Keratinocyte (primary cell): Measurements from ENCODE around the gene HBD. TPM values are rescaled to one million over a fixed set of nuclear protein-coding genes. Genes with fewer than 3 reads are reported as not detected.

Source experiments
- DNase-seq: peaks from one replicate; pipeline ENCODE4 v3.0.0-alpha.2; 2011; ENCODE audit warnings: low read depth, missing footprints, low spot score
- FAIRE-seq: peaks from 2 replicates; lab custom pipeline; 2011; peaks lifted over from hg19 to GRCh38; lab: Jason Lieb, UNC
- H2AFZ ChIP-seq: 2 replicates; pipeline ENCODE4 v1.6.0; 2012; ENCODE audit warnings: low read length, control low read depth, inconsistent platforms; ENCODE audit not compliant: control insufficient read depth
- H3K27ac ChIP-seq: 2 replicates; pipeline ENCODE4 v1.5.1; 2011; ENCODE audit warnings: low read length; ENCODE audit not compliant: control insufficient read depth, insufficient read depth
- H3K27me3 ChIP-seq: 3 replicates; pipeline ENCODE4 v1.6.0; 2011; ENCODE audit warnings: low read length; ENCODE audit not compliant: control insufficient read depth, insufficient read depth; ENCODE audit errors: extremely low read depth
- H3K36me3 ChIP-seq, 2 experiments: 2 replicates in 1 of 2; 3 replicates in 1 of 2; pipeline ENCODE4 v1.5.1; 2011; ENCODE audit warnings: low read length in 2 of 2, mild to moderate bottlenecking in 1 of 2; ENCODE audit not compliant: control insufficient read depth in 2 of 2, insufficient read depth in 2 of 2; ENCODE audit errors: extremely low read depth in 1 of 2
- H3K4me1 ChIP-seq: 3 replicates; pipeline ENCODE4 v1.5.1; 2011; ENCODE audit warnings: low read length; ENCODE audit not compliant: control insufficient read depth, insufficient read depth; ENCODE audit errors: extremely low read depth
- H3K4me2 ChIP-seq: 3 replicates; pipeline ENCODE4 v1.6.0; 2011; ENCODE audit warnings: low read depth, low read length; ENCODE audit not compliant: control insufficient read depth, insufficient read depth; ENCODE audit errors: extremely low read depth
- H3K4me3 ChIP-seq, 3 experiments: fragments of 200-600 bp in 1 of 3; sonication (generic) in 1 of 3; 2 replicates in 2 of 3; 3 replicates in 1 of 3; pipeline ENCODE4 v1.5.1; 2011 to 2016; ENCODE audit warnings: low read length in 3 of 3, mild to moderate bottlenecking in 3 of 3, control low read depth in 2 of 3, inconsistent platforms in 1 of 3, low read depth in 1 of 3, mixed read lengths in 1 of 3, mixed run types in 1 of 3, moderate library complexity in 1 of 3; ENCODE audit not compliant: control insufficient read depth in 2 of 3, insufficient read depth in 2 of 3; ENCODE audit errors: extremely low read depth in 1 of 3
- H3K79me2 ChIP-seq: 2 replicates; pipeline ENCODE4 v1.6.0; 2012; ENCODE audit warnings: low read length; ENCODE audit not compliant: control insufficient read depth, insufficient read depth
- H3K9ac ChIP-seq: 3 replicates; pipeline ENCODE4 v1.6.0; 2011; ENCODE audit warnings: low read length; ENCODE audit not compliant: control insufficient read depth, insufficient read depth; ENCODE audit errors: extremely low read depth
- H3K9me1 ChIP-seq: 3 replicates; pipeline ENCODE4 v1.6.0; 2011; ENCODE audit warnings: low read length; ENCODE audit not compliant: control insufficient read depth, insufficient read depth; ENCODE audit errors: extremely low read depth
- H3K9me3 ChIP-seq: 2 replicates; pipeline ENCODE4 v1.5.1; 2012; ENCODE audit warnings: low read depth, low read length; ENCODE audit not compliant: control insufficient read depth
- H4K20me1 ChIP-seq: 3 replicates; pipeline ENCODE4 v1.6.0; 2011; ENCODE audit warnings: low read length; ENCODE audit not compliant: control insufficient read depth, insufficient read depth; ENCODE audit errors: extremely low read depth
- EZH2 ChIP-seq: IDR thresholded peaks from one replicate; pipeline ENCODE4 v1.6.1; 2012; ENCODE audit warnings: inconsistent platforms, mild to moderate bottlenecking, low read length, moderate library complexity
- dilution Hi-C: fragments of 300-500 bp; cut with MboI; formaldehyde crosslinking; loops from one replicate; pipeline ENCODE4 v1.7.0; 2020; ENCODE audit warnings: low sequenced_read_pairs; ENCODE audit not compliant: extremely low pct_ligation_motif_present
- polyA plus RNA-seq, 5 experiments: library from polyadenylated mRNA; depleted of rRNA in 3 of 5; stranded (reverse) in 3 of 5; stranded (forward) in 1 of 5; unstranded in 1 of 5; fragments of >200 nt; gene quantifications; 1 replicate in 1 of 5; 2 replicates in 3 of 5; 3 replicates in 1 of 5; pipeline versions ENCODE4 v1.2.1 to v1.2.3, GENCODE V29; 2011 to 2012; ENCODE audit warnings: missing spikeins in 2 of 5, low read depth in 1 of 5, low replicate concordance in 1 of 5
- TF ChIP-seq, protein P1 (sequence below), 3 experiments: IDR thresholded peaks in 1 of 3; conservative IDR thresholded peaks in 1 of 3; optimal IDR thresholded peaks in 1 of 3; 2 replicates in 2 of 3; 3 replicates in 1 of 3; pipeline versions ENCODE3 to v1.5.1; 2011; ENCODE audit warnings: low read length in 3 of 3, mild to moderate bottlenecking in 3 of 3, moderate library complexity in 2 of 3, control low read depth in 1 of 3, inconsistent platforms in 1 of 3; ENCODE audit not compliant: insufficient read depth in 2 of 3; ENCODE audit errors: extremely low read depth in 1 of 3

Gene HBD
- polyA plus RNA-seq, 1 donor (not counting 4 experiments of a cell fraction or from before 2014, with no cell fraction given): not detected

DNA sequence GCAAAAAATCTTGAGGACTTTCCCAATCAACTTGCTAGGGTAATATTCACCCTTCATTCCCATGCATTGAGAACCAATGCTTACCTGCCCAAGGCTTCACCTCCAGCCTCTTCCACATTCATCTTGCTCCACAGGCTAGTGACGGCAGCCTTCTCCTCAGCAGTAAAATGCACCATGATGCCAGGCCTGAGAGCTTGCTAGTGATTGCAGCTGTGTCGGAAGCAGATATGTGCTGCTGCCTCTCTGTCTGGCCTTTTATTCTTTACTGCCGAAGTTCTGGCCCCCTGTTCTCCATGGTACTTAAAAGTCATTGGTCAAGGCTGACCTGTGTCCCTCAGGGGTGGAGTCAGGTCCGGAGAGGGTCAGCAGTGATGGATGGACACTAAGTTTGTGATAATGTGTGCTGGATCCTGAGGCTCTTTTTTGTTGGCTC lies 35.4 kb upstream of the HBD start, which contains the start of gene HBE1:
TSS of gene HBE1 (minus strand) at position 231 of the 433 bp plus-strand sequence. CDS start at position 176, 55 bp downstream.
- dilution Hi-C loops: no loop called here
- no peaks in the 10 kb centered on the region for H3K9me3 ChIP-seq

DNA sequence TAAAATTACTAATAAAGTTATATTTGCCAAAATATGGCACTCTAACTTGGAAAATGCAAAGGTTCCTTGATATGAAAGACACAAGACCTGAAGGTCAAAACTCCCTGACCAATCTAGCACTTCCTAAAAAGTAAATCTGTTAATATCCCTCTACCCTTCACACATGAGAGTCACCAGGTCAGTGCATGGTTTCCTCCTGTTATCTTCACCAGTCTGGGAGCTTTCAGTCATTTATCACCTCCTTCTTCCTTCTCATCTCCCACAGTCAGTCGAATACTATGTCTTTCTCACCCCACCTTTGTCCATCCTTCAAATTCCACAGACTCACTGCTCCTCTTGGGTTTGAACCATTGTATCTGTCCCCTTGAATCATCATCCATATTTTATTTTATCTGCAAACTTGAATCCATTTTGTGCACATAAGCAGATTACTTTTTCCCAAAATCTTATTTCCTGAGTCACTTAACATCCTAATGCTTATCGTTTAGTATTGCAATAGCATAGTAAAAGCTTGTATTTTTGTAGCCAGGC lies 32.8 kb upstream of the HBD start:
- H4K20me1 ChIP-seq: no peaks in the 10 kb centered on the region
- no peak overlapping the region for H3K27ac ChIP-seq
- no peaks in the 10 kb centered on the region for H3K79me2 ChIP-seq
- no peak for FAIRE-seq
- dilution Hi-C loops: no loop called here
- H3K4me2 ChIP-seq: no peak overlapping the region
- H3K9me3 ChIP-seq: no peaks in the 10 kb centered on the region
- H3K4me1 ChIP-seq: no peaks in the 10 kb centered on the region
- H2AFZ ChIP-seq: no peak overlapping the region
- H3K36me3 ChIP-seq: no peaks in the 10 kb centered on the region
- DNase-seq: no peak
- H3K4me3 ChIP-seq: no peak overlapping the region
- H3K9ac ChIP-seq: no peak overlapping the region
- TF ChIP-seq, protein P1, sequence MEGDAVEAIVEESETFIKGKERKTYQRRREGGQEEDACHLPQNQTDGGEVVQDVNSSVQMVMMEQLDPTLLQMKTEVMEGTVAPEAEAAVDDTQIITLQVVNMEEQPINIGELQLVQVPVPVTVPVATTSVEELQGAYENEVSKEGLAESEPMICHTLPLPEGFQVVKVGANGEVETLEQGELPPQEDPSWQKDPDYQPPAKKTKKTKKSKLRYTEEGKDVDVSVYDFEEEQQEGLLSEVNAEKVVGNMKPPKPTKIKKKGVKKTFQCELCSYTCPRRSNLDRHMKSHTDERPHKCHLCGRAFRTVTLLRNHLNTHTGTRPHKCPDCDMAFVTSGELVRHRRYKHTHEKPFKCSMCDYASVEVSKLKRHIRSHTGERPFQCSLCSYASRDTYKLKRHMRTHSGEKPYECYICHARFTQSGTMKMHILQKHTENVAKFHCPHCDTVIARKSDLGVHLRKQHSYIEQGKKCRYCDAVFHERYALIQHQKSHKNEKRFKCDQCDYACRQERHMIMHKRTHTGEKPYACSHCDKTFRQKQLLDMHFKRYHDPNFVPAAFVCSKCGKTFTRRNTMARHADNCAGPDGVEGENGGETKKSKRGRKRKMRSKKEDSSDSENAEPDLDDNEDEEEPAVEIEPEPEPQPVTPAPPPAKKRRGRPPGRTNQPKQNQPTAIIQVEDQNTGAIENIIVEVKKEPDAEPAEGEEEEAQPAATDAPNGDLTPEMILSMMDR (optimal IDR thresholded peaks at IDR 0.05 in 1 of 3, IDR thresholded peaks at IDR 0.05 in 1 of 3, conservative IDR thresholded peaks at IDR 0.05 in 1 of 3; ENCODE audit: extremely low read depth in 1 of 3, insufficient read depth in 2 of 3, low read length in 3 of 3): no peak
- no peak for TF ChIP-seq EZH2
- H3K9me1 ChIP-seq: no peaks in the 10 kb centered on the region
- H3K27me3 ChIP-seq: no peaks in the 10 kb centered on the region

More for the DNA sequence above, 35.4 kb upstream of the HBD start, which contains the start of gene HBE1:
- Histone ChIP-seq H4K20me1 (no peaks in the 10 kb centered on the region), H3K36me3 (no peaks in the 10 kb centered on the region), H3K79me2 (no peaks in the 10 kb centered on the region), H2AFZ (no peak within 1 kb of the TSS), H3K9ac (no peak within 1 kb of the TSS), H3K4me3 (no peak within 1 kb of the TSS), H3K4me1 (peaks cover 7% of the 10 kb centered on the region), H3K27me3 (no peaks in the 10 kb centered on the region), H3K27ac (no peak within 1 kb of the TSS), H3K4me2 (no peak within 1 kb of the TSS), H3K9me1 (no peaks in the 10 kb centered on the region)
- TF ChIP-seq, protein P1 (optimal IDR thresholded peaks at IDR 0.05 in 1 of 3, IDR thresholded peaks at IDR 0.05 in 1 of 3, conservative IDR thresholded peaks at IDR 0.05 in 1 of 3; ENCODE audit: extremely low read depth in 1 of 3, insufficient read depth in 2 of 3, low read length in 3 of 3): no peak
- TF ChIP-seq EZH2: no peak
- DNase-seq (no peak), FAIRE-seq (no peak)
